ENCODE measurements around the gene PFN1. TPM values are rescaled to one million over a fixed set of nuclear protein-coding genes. Genes with fewer than 3 reads are reported as not detected.

PFN1 gene
- total and polyA plus RNA-seq, 9 donors = 201 to 542 (median 323) TPM

DNA sequence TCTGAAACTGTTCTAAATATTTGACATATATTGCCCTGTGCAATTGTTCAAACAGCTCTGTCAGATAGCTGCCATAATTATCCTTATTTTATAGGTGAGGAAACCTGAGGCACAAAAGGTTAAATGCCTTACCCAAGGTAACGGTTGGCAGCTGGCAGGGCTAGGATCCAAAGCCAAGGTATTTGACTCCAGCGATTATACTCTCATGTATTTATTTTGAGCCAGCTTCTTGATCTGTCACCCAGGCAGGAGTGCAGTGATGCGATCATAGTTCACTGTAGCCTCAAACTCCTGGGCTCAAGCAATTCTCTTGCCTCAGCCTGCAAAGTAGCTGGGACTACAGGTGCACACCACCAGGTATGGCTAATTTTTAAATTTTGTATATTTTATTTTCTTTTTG, 9.8 kb upstream of the PFN1 start:
- DNase-seq = no peak
- H3K27ac ChIP-seq = no peak overlapping the region
- TF ChIP-seq EP300 (IDR thresholded peaks at IDR 0.05) = no peak
- H3K4me1 ChIP-seq (ENCODE audit: insufficient read depth) = no peaks in the 10 kb centered on the region
- WGBS, 3 donors = 68 to 77% (median 74%) methylated on average over 3 of the region's 3 CpGs
- H3K27me3 ChIP-seq = no peaks in the 10 kb centered on the region
- intact Hi-C loops (cut with DNase I) = no loop called here
- H3K4me3 ChIP-seq = no peak overlapping the region
- no peaks in the 10 kb centered on the region for H3K9me3 ChIP-seq
- no peaks in the 10 kb centered on the region for H3K36me3 ChIP-seq

- H3K36me3 ChIP-seq = no peaks in the 10 kb centered on the region
- no peak overlapping the region for H3K27ac ChIP-seq
- H3K4me3 ChIP-seq = no peak overlapping the region
- TF ChIP-seq EP300 (IDR thresholded peaks at IDR 0.05) (no peak), CTCF (IDR thresholded peaks at IDR 0.05) (no peak), POLR2A (IDR thresholded peaks at IDR 0.05) (no peak)
- H3K9me3 ChIP-seq = no peaks in the 10 kb centered on the region
- no peak for DNase-seq
- no peaks in the 10 kb centered on the region for H3K4me1 ChIP-seq (ENCODE audit: insufficient read depth)
- intact Hi-C loops (cut with DNase I) = no loop called here
- H3K27me3 ChIP-seq = no peaks in the 10 kb centered on the region
- 72 to 76% (median 74%) methylated on average over 10 of the region's 10 CpGs for WGBS, 3 donors
Observed at GRCh38 chr17:4956493-4957061, 8.2 kb upstream of the PFN1 start.

- TF ChIP-seq CTCF (IDR thresholded peaks at IDR 0.05) (no peak), POLR2A (IDR thresholded peaks at IDR 0.05) (no peak), EP300 (IDR thresholded peaks at IDR 0.05) (no peak)
- H3K4me3 ChIP-seq = no peak overlapping the region
- intact Hi-C loops (cut with DNase I) = no loop called here
- H3K27me3 ChIP-seq = no peaks in the 10 kb centered on the region
- H3K9me3 ChIP-seq = no peaks in the 10 kb centered on the region
- no peaks in the 10 kb centered on the region for H3K4me1 ChIP-seq (ENCODE audit: insufficient read depth)
- no peaks in the 10 kb centered on the region for H3K36me3 ChIP-seq
- no peak for DNase-seq
- no peak overlapping the region for H3K27ac ChIP-seq
- 93 to 98% (median 96%) methylated on average over 6 to 8 of the region's 8 CpGs for WGBS, 3 donors
Observed at GRCh38 chr17:4955091-4955490, 6.8 kb upstream of the PFN1 start.

- H3K4me3 ChIP-seq = no peak overlapping the region
- WGBS, 3 donors = 67 to 72% (median 70%) methylated on average over 14 of the region's 14 CpGs
- H3K27ac ChIP-seq = no peak overlapping the region
Observed at GRCh38 chr17:4953451-4953961, 5.2 kb upstream of the PFN1 start.

More at GRCh38 chr17:4953451-4953961, 5.2 kb upstream of the PFN1 start:
- Histone ChIP-seq H3K4me1 (ENCODE audit: insufficient read depth) (no peaks in the 10 kb centered on the region), H3K36me3 (no peaks in the 10 kb centered on the region), H3K9me3 (no peaks in the 10 kb centered on the region), H3K27me3 (no peaks in the 10 kb centered on the region)
- no peak for DNase-seq
- TF ChIP-seq CTCF (IDR thresholded peaks at IDR 0.05) = no peak
- TF ChIP-seq EP300 (IDR thresholded peaks at IDR 0.05) = no peak
- no peak for TF ChIP-seq POLR2A (IDR thresholded peaks at IDR 0.05)
- intact Hi-C loops (cut with DNase I) = no loop called here

Data from ovary (tissue), 9 donors.